BE2C (cell line): ENCODE measurements around the gene SRSF5.

Experiments used
- DNase-seq: peaks from one replicate; pipeline ENCODE4 v3.0.0-alpha.2; 2020
- H3K27me3 ChIP-seq: fragments of 250-450 bp; sonication (Bioruptor Pico); 2 replicates; pipeline ENCODE4 v1.5.1; 2020; ENCODE audit warnings: mild to moderate bottlenecking
- H3K36me3 ChIP-seq: fragments of 250-450 bp; sonication (Bioruptor Pico); 2 replicates; pipeline ENCODE4 v1.5.1; 2020; ENCODE audit warnings: mild to moderate bottlenecking
- H3K4me1 ChIP-seq: fragments of 250-450 bp; sonication (Bioruptor Pico); 2 replicates; pipeline ENCODE4 v1.5.1; 2020
- H3K4me3 ChIP-seq: 2 replicates; pipeline ENCODE4 v1.5.1; 2011; ENCODE audit warnings: low read depth, low read length
- H3K9me3 ChIP-seq: fragments of 250-450 bp; sonication (Bioruptor Pico); 2 replicates; pipeline ENCODE4 v1.5.1; 2020
- CTCF ChIP-seq: IDR thresholded peaks from 2 replicates; pipeline ENCODE4 v1.5.1; 2012; ENCODE audit warnings: mild to moderate bottlenecking, low read depth, low read length

The SRSF5 gene

GRCh38 chr14:69773571-69774276, 6.8 kb downstream of the SRSF5 start:
- H3K4me3 ChIP-seq: no peak overlapping the region
- no peak for TF ChIP-seq CTCF
- no peaks in the 10 kb centered on the region for H3K27me3 ChIP-seq
- H3K4me1 ChIP-seq: no peaks in the 10 kb centered on the region
- DNase-seq: no peak
- H3K9me3 ChIP-seq: no peaks in the 10 kb centered on the region
- H3K36me3 ChIP-seq: peaks cover 86% of the 10 kb centered on the region

GRCh38 chr14:69775012-69775411, 8.1 kb downstream of the SRSF5 start:
- no peak overlapping the region for H3K4me3 ChIP-seq
- TF ChIP-seq CTCF: no peak
- no peak for DNase-seq
- H3K27me3 ChIP-seq: no peaks in the 10 kb centered on the region
- no peaks in the 10 kb centered on the region for H3K4me1 ChIP-seq
- peaks cover 74% of the 10 kb centered on the region for H3K36me3 ChIP-seq
- H3K9me3 ChIP-seq: no peaks in the 10 kb centered on the region

GRCh38 chr14:69776875-69777453, 10.0 kb downstream of the SRSF5 start:
- no peak for TF ChIP-seq CTCF
- peaks cover 54% of the 10 kb centered on the region for H3K36me3 ChIP-seq
- no peaks in the 10 kb centered on the region for H3K4me1 ChIP-seq
- no peak overlapping the region for H3K4me3 ChIP-seq
- no peaks in the 10 kb centered on the region for H3K9me3 ChIP-seq
- H3K27me3 ChIP-seq: no peaks in the 10 kb centered on the region
- DNase-seq: no peak

- Histone ChIP-seq H3K9me3 (no peaks in the 10 kb centered on the region), H3K4me1 (no peaks in the 10 kb centered on the region), H3K27me3 (no peaks in the 10 kb centered on the region), H3K36me3 (peaks cover 33% of the 10 kb centered on the region), H3K4me3 (no peak overlapping the region)
- DNase-seq: no peak
- TF ChIP-seq CTCF: no peak
These were observed 12.1 kb downstream of the SRSF5 start for GRCh38 chr14:69779088-69779487.

GRCh38 chr14:69780092-69780491, 13.2 kb downstream of the SRSF5 start:
- Histone ChIP-seq H3K9me3 (no peaks in the 10 kb centered on the region), H3K27me3 (no peaks in the 10 kb centered on the region), H3K36me3 (peaks cover 25% of the 10 kb centered on the region), H3K4me3 (no peak overlapping the region), H3K4me1 (no peaks in the 10 kb centered on the region)
- TF ChIP-seq CTCF: no peak
- no peak for DNase-seq

- no peak for TF ChIP-seq CTCF
These were observed 14.0 kb downstream of the SRSF5 start for GRCh38 chr14:69780952-69781351.

More at GRCh38 chr14:69780952-69781351, 14.0 kb downstream of the SRSF5 start:
- H3K9me3 ChIP-seq: no peaks in the 10 kb centered on the region
- H3K27me3 ChIP-seq: no peaks in the 10 kb centered on the region
- H3K4me1 ChIP-seq: no peaks in the 10 kb centered on the region
- H3K36me3 ChIP-seq: peaks cover 18% of the 10 kb centered on the region
- no peak for DNase-seq
- H3K4me3 ChIP-seq: no peak overlapping the region
